GM12874 (cell line): Measurements from ENCODE around the gene KIF3B.

ENCODE experiments used
- TF ChIP-seq, protein P1 (sequence below): IDR thresholded peaks from 2 replicates; pipeline ENCODE4 v1.5.1; 2011; ENCODE audit warnings: low read depth, mild to moderate bottlenecking, control low read depth, low read length, moderate library complexity; ENCODE audit not compliant: insufficient read depth

KIF3B gene

GRCh38 chr20:32277361-32278198 is at the start of gene KIF3B:
TSS of gene KIF3B (plus strand) at chr20:32277651. CDS start at chr20:32309778, 32,127 bp downstream.
- TF ChIP-seq, protein P1, sequence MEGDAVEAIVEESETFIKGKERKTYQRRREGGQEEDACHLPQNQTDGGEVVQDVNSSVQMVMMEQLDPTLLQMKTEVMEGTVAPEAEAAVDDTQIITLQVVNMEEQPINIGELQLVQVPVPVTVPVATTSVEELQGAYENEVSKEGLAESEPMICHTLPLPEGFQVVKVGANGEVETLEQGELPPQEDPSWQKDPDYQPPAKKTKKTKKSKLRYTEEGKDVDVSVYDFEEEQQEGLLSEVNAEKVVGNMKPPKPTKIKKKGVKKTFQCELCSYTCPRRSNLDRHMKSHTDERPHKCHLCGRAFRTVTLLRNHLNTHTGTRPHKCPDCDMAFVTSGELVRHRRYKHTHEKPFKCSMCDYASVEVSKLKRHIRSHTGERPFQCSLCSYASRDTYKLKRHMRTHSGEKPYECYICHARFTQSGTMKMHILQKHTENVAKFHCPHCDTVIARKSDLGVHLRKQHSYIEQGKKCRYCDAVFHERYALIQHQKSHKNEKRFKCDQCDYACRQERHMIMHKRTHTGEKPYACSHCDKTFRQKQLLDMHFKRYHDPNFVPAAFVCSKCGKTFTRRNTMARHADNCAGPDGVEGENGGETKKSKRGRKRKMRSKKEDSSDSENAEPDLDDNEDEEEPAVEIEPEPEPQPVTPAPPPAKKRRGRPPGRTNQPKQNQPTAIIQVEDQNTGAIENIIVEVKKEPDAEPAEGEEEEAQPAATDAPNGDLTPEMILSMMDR: no peak

- TF ChIP-seq, protein P1: no peak
Measured at GRCh38 chr20:32227744-32228688, 49.4 kb upstream of the KIF3B start.

DNA sequence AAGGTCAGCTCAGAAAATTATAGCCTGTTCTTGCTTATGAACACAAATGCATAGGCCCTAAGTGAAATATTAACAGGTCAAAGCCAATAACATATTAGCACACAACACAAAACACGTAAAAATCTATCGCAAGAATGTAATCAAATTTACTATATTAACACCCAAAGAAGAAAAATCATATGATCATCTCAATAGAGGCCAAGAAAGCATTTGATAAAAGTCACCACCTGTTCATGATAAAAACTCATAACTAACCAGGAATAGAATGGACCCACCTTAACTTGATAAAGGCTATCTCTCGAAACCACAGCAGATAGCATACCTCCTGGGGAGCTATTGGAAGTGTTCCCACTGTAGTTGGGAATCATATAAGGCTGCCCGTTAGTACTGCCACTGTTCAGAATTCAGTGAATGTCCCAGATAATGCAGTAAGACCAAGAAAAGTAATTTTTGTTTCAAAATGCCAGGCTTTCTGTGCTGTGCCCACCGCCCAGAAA is 48.2 kb upstream of the KIF3B start:
- TF ChIP-seq, protein P1: no peak

- TF ChIP-seq, protein P1: no peak
Measured at GRCh38 chr20:32230707-32231106, 46.7 kb upstream of the KIF3B start.

DNA sequence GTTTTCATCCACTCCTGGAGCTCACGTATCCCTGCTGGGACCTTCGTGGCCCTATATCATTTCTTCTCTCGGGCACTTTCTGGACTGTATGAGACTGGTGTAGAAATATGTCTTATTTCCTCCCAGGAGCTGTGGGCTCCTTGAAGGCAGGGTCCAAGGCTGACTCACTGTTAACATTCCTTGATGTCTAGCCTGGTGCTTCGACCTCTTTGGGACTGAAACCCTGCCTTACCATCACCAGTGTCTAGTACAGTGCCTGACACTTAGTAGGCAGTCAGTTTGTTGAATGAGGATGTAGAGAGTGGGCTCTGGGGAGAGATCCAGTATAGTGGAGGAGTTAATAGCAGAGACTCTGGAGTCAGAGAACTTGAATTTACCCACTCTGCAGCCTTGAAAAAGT is 46.2 kb upstream of the KIF3B start:
- TF ChIP-seq, protein P1: no peak

GRCh38 chr20:32231847-32232246 is 45.6 kb upstream of the KIF3B start:
- TF ChIP-seq, protein P1: no peak

DNA sequence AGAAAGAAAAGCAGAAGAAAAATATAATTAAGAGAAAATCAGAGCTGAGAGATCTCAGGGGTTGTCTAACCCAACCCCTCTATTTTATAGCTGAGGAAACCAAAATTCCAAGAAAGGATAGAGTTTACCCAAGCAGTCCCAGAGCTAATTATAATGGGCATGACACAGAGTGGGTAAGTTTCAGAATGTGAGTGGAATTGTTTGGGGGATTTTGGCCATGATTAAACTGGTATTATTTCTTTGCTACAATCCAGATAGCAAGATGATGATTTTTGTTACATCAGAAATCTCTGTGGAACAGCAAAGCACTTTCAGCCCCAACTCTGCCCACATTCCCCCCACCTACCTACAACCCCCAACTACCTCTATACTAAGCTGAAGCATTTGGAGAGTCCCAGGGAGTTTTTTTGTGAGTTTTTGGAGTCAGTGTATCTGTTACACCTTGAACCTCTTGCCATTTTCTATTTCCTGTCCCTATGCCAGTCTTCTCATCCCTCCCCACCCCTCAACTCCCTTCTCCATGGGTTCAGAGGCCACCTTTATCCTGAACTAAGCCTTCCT is 45.0 kb upstream of the KIF3B start:
- TF ChIP-seq, protein P1: no peak
